ENCODE data around the gene TMTC2.
"Not testable (repeated sequence)": the region's sequence is repeated elsewhere in the genome, so short reads cannot be mapped to it uniquely, and the experiment has no call there.

Gene TMTC2

DNA sequence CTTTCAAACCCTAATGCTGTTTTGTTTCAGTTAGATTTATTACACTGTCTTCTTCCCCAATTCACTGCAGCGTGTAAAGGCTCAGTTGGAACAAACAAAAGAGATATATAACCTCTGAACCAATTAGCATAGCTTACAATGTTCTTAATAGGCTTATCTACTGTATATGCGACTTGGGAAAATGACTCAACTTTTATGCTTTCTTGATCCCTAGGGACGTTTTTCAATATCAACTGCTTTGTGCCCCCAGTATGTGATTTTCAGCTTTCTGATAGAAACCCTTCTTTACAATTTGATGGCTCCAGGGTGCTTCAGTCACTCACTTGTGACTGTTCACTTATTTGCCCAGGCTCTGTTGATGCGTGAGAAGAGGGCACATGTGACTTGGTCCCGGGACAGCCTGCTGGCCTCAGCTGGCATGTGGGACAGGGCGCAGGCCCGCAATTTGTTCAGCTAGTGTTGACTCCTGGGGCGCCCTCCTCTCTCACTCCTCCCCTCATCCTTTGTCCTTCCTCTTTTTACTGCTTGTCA is 107.1 kb downstream of the TMTC2 start:
- no peak for DNase-seq

DNA sequence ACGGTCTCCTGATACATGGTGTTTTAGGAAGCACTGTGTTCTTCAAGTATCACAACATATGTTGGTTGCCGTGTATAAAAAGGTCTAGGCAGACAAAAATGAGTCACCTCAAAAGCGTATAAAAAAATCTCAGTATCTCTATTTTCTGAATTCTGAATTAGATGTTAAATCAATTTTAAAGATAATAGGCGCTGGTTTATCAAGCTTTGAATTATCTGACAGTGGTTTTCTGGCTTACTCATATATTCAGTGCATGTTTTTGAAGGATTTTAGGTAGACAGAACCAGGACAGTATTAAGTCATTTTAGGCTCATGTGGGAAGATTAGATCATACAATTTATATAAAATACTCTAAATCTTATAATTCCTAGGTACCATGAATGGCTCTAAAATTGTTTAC is 110.8 kb downstream of the TMTC2 start:
- no peak for DNase-seq

DNA sequence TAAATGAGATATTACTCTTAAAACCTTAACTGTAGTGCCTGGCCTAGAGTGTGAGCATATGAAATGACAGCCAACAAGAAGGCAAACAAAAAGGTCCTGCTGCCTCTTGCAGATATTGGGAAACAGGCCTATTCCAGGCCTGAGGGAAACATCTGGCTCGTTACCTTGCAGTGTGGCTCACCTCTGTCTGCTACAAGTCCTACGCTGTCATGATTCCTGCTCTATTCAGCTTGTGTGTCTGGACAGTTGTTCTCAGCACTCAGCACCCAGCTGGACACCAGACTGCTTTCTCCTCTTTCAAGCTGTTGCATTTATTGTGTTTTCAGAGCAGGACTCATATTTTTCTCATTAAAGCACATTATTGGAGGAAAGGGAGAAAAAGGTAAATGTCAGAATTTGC is 113.5 kb downstream of the TMTC2 start:
- no peak for DNase-seq

DNA sequence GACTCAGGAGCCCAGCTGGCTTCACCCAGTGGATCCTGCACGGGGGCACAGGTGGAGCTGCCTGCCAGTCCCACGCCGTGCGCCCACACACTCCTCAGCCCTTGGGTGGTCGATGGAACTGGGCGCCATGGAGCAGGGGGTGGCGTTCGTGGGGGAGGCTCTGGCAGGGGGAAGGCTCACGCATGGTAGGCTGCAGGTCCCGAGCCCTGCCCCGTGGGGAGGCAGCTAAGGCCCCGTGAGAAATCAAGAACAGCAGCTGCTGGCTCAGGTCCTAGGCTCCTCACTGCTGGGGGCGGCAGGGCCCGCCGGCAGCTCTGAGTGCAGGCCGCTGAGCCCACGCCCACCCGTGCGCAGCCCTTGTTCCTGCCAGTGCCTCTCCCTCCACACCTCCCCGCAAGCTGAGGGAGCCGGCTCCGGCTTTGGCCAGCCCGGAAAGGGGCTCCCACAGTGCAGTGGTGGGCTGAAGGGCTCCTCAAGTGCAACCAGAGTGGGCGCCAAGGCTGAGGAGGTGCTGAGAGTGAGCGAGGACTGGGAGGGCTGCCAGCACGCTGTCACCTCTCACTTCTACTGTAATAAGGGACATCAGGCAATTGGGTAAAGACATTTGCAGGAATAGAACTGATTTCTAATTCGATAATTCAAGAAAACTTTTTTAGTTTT is 115.4 kb downstream of the TMTC2 start:
- DNase-seq: no peak

DNA sequence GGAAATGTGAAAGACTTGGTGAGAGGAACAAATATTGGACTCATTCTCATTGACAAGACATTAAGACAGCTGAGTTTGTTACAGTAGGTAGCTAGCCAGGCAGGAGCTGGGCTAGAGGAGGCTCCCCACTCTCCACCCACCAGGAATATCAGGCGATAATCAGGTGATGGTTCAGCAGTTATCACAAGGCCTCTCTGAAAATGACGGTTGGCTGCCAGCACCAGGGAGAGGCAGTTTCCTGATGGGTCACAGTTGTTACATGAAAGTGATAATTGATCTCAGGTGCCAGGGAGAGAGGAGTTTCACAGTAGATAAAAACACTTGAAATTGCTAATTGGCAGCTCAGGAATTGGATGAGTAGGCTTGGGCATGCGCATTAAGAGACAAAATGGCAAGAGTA is 116.5 kb downstream of the TMTC2 start:
- no peak for DNase-seq

DNA sequence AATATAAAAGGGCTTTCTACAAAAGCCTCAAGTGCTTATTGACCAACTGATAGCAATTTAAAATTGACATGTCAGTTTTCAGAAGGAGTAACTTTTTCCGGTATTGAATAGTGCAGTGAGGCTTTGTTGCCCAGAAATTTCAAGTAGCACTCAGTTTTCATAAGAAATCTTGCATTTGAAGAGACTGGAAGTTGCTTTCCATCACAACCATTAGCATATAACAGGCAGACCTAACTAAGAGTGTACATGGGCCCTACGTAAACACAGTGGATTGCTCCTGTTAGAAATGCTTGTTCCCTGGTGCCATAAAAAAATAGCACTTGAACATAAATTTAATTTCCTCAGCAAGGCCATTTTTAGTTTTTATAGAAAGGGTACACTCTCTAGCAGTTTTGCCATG is 117.9 kb downstream of the TMTC2 start:
- DNase-seq: no peak

DNA sequence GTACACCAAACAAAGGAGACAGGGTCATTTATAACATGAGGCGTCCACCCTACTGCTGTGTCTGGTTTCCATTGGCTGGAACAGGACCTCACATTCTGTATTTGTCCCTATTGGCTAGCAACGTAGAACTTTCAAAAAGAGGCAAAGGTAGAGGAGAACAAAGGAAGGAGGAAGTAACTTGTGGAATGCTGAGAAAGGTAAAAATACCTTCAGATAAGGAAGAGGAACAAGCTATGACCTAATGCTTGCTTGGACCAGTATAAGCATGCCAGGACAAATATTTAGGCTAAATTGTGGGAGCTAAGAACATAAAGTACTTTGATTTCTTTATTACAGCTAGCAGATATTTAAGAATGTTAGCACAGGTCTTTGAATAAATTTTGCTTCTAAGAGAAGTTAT is 118.3 kb downstream of the TMTC2 start:
- not testable (repeated sequence) for DNase-seq

DNA sequence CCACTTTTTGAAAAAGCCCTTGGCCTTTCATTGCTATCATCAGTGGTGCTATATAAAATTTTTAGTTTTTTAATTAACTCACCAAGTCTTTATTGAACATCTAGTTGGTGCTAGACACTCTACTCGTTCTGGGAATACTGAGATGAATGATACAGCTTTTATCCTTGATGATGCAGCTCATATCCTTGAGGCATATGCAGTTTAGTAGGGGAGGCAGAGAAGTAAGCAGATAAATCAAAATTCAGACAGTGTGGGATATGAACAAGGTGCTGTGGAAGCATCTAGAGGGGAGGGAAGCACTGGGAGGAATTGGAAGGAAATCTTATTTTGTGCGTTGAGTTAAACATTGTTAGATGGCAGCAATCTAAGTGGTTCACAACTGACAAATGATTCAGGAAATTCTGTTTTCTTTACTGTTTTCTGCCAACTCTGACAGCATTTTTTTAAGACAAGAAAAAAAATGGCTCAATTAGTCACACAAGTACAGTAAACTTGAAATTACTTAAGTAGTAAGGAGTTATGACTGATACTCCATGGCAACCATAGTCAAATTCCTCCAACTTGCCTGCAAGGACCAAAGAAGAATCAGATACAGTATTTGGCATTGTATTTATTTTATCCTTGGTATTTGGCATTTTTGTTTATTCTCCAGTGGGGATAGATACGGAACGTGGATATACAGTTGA is 119.2 kb downstream of the TMTC2 start:
- DNase-seq: peak; percentile 40

DNA sequence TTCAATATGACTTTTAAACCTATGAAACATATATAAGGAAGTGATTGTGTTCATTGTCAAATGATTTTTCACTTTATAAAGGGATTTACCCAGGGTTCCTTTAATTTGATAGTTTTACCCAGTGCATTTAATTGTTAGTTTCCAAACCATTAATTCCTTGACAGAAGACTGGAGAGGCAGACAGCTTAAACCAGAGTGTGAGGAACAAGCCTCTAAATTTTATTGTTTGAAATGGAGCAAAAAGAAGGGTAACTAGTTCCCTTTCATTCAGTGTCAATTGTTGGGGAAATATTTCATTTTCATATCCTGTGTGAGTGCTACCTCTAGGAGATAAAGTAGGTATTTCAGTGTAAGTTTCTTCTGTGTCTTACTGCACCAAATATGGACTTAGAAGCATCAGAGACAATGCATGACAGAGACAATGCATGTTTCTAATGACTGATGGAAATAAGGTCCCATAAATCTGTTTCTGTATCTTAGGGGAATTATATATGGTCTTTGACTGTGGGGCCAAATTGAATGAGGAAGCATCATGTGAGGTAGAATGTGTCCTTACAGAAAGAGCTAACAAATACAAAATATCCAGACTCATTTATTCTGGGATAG is 120.5 kb downstream of the TMTC2 start:
- no peak for DNase-seq

DNA sequence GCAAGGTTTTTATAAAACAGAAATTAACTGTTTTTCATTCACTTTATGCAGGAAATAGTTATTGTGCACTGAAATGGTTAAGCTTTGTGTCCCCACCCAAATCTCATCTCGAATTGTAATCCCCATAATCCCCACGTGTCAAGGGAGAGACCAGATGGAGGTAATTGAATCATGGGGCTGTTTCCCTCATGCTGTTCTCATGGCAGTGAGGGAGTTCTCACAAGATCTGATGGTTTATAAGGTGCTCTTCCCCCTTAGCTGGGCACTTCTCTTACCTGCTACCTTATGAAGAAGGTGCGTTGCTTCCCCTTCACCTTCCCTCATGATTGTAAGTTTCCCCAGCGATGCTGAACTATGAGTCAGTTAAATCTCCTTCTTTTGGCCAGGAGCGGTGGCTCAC is 123.9 kb downstream of the TMTC2 start:
- no peak for DNase-seq

DNA sequence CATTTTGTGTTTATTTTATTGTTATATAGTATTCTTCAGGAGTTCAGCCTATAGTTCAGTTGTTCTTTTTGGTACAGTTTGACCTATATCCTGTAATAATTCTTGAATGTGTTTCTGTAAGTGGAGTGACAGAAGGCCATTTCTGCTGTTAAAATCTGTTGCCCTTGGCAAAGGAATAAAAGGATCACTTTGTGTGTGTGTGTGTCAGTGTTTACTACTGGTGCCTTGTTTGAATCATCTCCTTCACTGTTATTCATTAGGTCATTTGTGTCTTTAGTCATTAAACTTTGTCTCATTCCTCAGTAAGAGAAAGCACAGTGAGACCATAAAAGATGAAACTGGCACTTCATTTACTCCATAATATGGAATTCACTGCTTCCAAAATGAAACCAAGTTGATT is 130.7 kb downstream of the TMTC2 start:
- peak; percentile 12 for DNase-seq

DNA sequence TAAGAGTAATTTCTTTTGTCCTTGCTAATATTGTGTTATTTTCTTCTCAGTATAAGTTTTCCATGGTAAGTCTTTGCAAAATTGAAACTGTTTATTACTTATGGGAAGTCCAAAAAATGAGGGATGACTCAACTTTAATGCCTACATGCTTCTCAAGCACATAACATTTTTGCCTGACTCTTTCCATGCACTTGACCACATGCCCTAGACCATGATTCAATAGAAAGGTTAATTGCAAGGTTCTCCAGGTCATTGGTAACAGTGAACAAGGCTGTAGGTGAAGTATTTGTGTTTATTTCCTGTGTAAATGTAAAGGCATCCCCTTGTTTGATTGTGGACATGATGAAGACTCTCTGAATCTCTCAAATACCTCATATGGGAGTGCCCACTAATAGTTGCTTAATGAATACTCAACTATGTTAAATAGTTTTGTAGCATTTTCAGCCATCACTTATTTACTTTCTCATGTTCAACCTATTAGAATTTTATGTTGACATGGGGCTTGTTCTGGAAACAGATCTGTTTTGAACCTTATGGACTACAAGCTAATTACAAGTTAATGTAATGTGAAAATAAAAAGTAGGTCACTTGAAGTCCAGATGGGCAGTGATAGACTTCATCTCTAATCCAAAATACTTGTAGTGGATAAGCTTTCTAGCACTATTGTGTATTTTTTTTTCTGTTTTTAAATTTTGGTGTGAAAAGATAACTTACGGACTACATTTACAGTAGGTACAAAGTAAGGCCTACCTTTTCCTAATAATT is 131.7 kb downstream of the TMTC2 start:
- DNase-seq: peak; percentile 16

DNA sequence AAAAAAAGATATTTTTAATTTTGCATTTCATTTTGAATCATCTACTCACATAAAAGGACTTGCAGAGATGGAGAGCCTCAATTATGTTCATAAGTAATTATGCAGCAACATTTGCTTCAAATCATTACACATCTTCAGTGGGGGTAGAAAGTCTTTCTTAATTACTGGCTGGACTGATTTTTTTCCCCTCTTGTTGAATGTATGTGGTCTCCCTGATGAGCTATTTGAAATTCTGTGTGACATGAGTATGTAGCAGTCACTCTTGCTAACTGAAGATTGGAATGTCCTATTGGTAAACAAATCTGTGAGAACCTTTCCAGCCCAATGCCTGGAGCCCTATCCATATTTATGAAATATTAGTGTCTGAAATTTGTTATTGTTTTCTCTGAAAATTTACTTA is 139.8 kb downstream of the TMTC2 start:
- DNase-seq: no peak

DNA sequence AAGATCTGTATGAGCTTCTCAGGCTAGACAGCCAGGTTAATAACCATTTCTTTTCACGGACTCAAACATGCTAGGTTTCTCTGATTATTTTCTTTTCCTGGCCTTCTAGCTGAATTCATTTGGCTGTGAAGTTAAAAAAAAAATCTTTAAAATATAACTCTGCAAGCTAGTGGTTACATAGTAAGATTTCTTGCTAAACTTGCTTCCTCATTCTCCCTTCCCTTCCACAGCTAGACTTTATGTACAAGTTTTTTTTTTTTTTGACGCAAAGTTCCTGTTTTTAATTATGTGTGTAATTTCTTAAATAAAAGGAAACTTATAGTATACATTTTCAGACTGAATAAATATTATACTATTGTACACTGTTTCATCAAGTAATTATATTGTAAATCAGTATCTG is 145.4 kb downstream of the TMTC2 start:
- no peak for DNase-seq

DNA sequence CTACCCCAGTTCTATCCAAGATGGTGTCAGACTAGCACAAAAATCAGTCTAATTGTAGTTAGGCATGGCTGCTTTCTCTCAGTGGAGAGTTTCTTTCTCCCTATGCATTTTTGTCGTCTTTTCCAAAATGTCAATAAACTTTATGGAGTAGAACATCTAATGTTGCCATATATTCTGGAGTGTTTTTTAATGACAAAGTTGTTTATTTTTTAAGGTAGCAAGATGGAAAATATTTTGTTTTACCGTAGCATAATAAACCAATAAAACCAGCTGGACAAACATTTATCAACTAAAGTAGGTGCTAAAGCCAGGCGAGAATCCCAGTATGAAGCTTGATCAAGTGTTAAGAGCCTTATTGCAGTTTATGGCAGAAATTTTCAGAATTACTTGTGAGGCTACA is 146.3 kb downstream of the TMTC2 start:
- no peak for DNase-seq

DNA sequence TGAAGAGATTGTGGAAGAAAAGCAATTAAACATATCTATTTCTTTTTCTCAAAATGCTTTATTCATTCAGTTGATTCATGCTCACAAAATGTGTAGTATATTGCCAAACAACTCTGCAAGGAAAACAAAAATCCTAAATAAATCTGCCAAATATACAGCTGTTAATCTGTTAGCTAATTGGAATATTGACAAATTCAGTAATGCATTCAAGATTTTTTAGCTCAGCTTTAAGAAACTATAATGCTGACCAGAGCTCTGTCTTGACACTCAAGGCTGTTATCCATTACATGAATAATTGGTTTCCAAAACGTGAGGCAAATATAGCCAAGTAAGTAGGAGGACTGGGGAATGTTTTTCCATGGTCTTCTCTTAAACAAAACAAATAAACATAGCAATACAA is 146.8 kb downstream of the TMTC2 start:
- no peak for DNase-seq

DNA sequence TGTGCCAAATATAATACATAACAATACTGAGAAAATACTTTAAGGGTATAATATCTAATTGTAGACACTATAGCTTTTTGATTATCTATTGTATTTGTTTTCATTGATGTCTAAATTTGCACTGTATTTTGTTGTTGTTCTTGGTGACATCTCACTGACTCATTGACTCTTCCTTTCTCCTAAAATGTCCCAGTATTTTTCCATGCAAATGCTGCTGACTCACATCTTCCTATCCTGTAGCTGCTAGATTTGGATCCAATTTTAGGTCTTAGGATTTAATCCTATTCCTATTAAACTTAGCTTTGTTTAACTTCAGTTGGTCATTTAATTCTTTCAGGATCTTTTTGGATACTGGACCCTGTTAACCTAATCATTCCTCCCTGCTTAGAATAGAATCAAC is 148.5 kb downstream of the TMTC2 start:
- DNase-seq: peak; percentile 76

DNA sequence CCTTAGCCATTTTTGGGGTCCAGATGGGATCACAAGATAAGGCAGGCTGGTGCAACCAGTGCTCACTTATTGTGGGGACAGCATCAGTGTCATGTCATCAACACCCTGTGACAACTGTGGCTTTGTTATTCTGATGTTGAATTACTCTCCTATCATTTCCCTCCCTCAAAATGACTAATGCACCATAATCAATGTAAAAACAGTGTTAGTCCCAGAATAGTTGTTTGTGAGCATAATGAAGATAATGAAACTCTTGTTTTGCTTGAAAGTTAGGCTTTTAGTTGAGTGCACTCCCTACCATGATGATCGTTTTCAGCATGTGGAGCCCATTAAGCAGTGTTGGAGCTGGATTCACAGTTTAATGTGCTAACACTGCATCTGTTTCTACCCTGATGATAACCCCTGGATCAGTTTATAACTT is 151.4 kb downstream of the TMTC2 start:
- DNase-seq: no peak

DNA sequence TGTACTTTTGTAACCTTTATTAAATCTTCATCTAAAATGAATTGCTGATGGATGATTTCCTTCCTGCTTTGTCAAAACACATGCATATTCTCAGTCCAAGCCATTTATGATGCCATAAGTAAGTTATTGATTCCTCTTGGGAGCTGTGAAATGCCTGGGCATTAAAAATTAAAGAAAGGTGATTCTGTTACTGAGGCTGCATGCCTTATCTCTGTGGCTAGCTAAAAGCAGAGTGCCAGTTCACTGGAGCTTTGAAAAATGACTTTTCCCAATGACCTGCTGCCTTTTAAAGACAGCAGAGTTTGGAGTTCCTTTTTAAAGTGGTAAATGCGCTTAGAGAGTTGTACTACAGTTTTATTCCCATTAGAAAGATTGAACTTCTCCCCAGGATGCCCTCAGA is 152.1 kb downstream of the TMTC2 start:
- no peak for DNase-seq

DNA sequence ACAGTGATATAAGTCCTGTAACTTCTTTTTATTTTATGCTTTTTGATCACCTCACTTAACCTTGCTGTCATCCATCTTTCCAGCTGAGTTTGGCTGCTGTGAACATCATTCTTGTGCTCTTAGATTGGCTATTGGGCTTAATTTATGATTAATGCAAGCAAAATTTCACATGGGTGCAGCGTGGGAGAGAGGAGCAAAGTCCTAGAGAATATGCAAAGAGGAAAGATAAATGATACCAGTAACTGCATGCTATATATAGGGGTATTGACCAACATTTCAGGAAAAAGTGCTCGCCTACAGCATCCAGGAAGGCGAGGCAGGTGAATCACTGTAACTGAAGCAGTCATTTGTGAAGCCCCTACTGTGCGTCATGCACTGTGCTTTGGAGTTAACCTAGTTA is 153.1 kb downstream of the TMTC2 start:
- no peak for DNase-seq

DNA sequence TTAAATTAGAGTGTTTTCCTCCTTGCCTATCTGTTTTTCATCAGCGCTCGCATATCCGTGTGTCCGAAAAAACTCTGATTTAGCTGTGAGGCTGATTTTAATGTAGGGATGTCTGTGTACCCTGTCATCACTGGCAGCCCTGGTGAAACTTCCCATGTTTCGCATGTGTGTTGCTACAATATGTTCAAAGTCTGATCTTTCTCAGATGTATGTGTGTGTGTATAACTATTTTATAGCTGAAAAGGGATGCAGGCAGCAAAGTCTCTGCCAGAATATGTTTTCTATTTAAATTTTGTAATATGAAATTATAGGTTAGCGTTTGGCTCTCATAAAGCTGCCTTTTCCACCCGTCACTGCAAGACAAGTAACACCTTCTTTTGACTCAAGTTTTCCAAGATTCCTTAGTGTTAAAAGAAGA is 154.8 kb downstream of the TMTC2 start:
- no peak for DNase-seq

DNA sequence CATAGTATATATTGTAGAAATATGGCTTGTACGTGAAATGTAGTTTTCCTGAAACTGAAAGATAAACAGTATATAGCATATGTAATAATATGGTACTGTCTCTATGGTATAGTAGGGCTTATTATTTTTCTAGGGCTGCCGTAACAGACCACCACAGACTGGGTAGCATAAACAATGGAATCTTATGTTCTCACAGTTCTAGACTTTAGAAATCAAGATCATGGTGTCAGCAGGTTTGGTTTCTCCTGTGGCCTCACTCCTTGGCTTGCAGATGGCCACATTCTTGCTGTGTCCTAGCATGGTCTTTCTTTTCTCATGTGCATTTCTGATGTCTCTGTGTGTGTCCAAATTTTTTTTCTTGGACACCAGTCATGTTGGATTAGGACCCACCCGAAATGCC is 155.8 kb downstream of the TMTC2 start:
- DNase-seq: no peak

DNA sequence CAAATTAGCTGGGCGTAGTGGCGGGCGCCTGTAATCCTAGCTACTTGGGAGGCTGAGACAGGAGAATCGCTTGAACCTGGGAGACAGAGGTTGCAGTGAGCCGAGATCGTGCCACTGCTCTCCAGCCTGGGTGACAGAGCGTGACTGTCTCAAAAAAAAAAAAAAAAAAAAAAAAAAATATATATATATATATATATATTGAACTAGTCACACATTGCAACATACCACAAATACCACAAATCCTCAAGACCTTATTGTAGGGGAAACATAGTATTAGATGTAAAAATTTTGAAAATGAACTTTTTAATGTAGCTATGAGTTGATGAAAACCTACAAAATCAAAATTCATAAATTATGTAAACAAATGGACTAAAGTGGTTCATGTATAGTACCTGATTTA is 158.4 kb downstream of the TMTC2 start:
- DNase-seq: not testable (repeated sequence)
